Bone marrow (tissue), 2 donors: Measurements from ENCODE around the gene OTUB2.

Source experiments
- DNase-seq, 2 donors: peaks; one replicate each; lab custom pipeline; 2025; lab: John Stamatoyannopoulos, UW

OTUB2 gene

GRCh38 chr14:94041551-94042346, 15.6 kb downstream of the OTUB2 start:
- DNase-seq: no peak

GRCh38 chr14:94042433-94043091, 16.4 kb downstream of the OTUB2 start:
- DNase-seq: no peak

- DNase-seq: no peak
Measured at GRCh38 chr14:94043111-94043755, 17.1 kb downstream of the OTUB2 start.

GRCh38 chr14:94043756-94044475, 17.8 kb downstream of the OTUB2 start:
- no peak for DNase-seq

GRCh38 chr14:94044476-94045091, 18.4 kb downstream of the OTUB2 start:
- no peak for DNase-seq

- no peak for DNase-seq
Measured at GRCh38 chr14:94045101-94045500, 19.0 kb downstream of the OTUB2 start.

GRCh38 chr14:94045563-94046345, 19.6 kb downstream of the OTUB2 start:
- DNase-seq: no peak

- no peak for DNase-seq
Measured at GRCh38 chr14:94046696-94047250, 20.6 kb downstream of the OTUB2 start.

GRCh38 chr14:94047581-94047980, 21.4 kb downstream of the OTUB2 start:
- DNase-seq: no peak

GRCh38 chr14:94048691-94049624, 22.8 kb downstream of the OTUB2 start:
- no peak for DNase-seq

GRCh38 chr14:94049625-94050023, 23.5 kb downstream of the OTUB2 start:
- no peak for DNase-seq

GRCh38 chr14:94050231-94050880, 24.2 kb downstream of the OTUB2 start:
- DNase-seq: no peak

GRCh38 chr14:94051115-94051514, 25.0 kb downstream of the OTUB2 start:
- DNase-seq: no peak

- no peak for DNase-seq
Measured at GRCh38 chr14:94051779-94052178, 25.6 kb downstream of the OTUB2 start.

GRCh38 chr14:94052199-94052598, 26.1 kb downstream of the OTUB2 start:
- no peak for DNase-seq

- DNase-seq: no peak
Measured at GRCh38 chr14:94052662-94053061, 26.5 kb downstream of the OTUB2 start.

GRCh38 chr14:94054401-94054800, 28.3 kb downstream of the OTUB2 start:
- DNase-seq: no peak

- DNase-seq: no peak
Measured at GRCh38 chr14:94054936-94055335, 28.8 kb downstream of the OTUB2 start.
